Erythroblast (primary cell): ENCODE data around the gene RNU1-2.
"Not testable (repeated sequence)": the region's sequence is repeated elsewhere in the genome, so short reads cannot be mapped to it uniquely, and the experiment has no call there.

Experiments
- DNase-seq, 2 experiments: peaks; one replicate each; lab custom pipeline; 2025; lab: John Stamatoyannopoulos, UW
- GATA1 ChIP-seq: IDR thresholded peaks from 2 replicates; pipeline ENCODE4 v1.6.1; 2011; ENCODE audit warnings: low read depth, mild to moderate bottlenecking, control low read depth, low read length, moderate library complexity
- POLR2A ChIP-seq: IDR thresholded peaks from 2 replicates; pipeline ENCODE4 v1.6.1; 2011; ENCODE audit warnings: mild to moderate bottlenecking, low read length

RNU1-2 gene

GRCh38 chr1:16927256-16927655 is 31.5 kb downstream of the RNU1-2 start:
- no peak for DNase-seq
- no peak for TF ChIP-seq GATA1
- TF ChIP-seq POLR2A = no peak

DNA sequence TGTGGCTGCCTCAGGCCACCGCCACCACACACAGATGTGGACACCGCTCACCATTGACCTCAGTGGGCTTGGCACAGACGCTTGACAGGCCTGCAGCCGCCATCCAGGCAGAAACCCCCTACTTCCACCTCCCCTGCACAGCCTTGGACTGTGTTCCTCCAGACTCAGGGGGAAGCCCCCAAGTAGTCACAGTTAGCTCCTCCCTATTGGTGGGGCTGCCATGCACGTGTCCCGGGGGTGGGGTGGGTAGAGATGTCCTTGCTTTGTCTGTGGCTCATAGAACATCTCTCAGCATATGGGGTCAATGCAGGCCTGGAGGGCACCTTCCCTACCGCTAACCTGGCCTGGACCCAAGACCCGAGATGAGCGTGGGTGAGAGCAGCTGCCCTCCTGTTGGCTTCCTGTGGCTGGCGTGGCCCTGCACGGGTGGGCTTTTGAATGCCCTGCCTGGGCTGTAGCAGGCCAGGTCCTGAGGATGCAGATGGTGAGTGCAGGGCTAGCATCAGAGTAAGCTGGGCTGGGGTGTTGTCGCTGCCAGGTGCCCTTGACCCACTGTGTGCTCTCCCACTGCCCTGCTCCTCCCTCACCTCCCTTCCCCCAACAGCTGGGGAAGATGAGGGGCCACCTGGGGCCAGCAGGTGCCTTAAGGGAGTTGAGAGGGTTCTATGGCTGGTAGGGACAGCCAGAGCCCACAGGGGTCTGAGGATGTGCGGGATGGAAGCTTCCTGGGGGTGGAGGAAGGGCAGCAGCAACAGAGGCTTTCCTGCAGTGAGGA is 32.1 kb downstream of the RNU1-2 start:
- DNase-seq = no peak
- TF ChIP-seq GATA1 (no peak), POLR2A (no peak)

GRCh38 chr1:16929146-16930041 is 33.6 kb downstream of the RNU1-2 start:
- not testable (repeated sequence) for DNase-seq

- DNase-seq = not testable (repeated sequence)
Observed at GRCh38 chr1:16931206-16931934, 35.6 kb downstream of the RNU1-2 start.

- not testable (repeated sequence) for DNase-seq
Observed at GRCh38 chr1:16933945-16934344, 38.2 kb downstream of the RNU1-2 start.

GRCh38 chr1:16936580-16936979 is 40.8 kb downstream of the RNU1-2 start:
- DNase-seq = not testable (repeated sequence)

GRCh38 chr1:16938351-16939321 is 42.9 kb downstream of the RNU1-2 start:
- no peak for DNase-seq
- TF ChIP-seq GATA1 (no peak), POLR2A (no peak)

- DNase-seq = not testable (repeated sequence)
Observed at GRCh38 chr1:16939386-16940180, 43.8 kb downstream of the RNU1-2 start.

- TF ChIP-seq POLR2A (no peak), GATA1 (no peak)
- DNase-seq = no peak
Observed at GRCh38 chr1:16944038-16944437, 48.3 kb downstream of the RNU1-2 start.

- not testable (repeated sequence) for DNase-seq
Observed at GRCh38 chr1:16945512-16945911, 49.7 kb downstream of the RNU1-2 start.
